Tibial artery (tissue), 4 donors: ENCODE results near the gene KMT2C.

Source experiments
- DNase-seq, 2 donors: peaks; one replicate each; pipeline ENCODE4 v3.0.0-alpha.2; 2019
- H3K27ac ChIP-seq, 2 donors: fragments of 200-600 bp; sonication (generic) in 1 of 2; 1 replicate in 1 of 2; 2 replicates in 1 of 2; pipeline ENCODE4 v1.5.1; 2018 to 2019; ENCODE audit warnings: mild to moderate bottlenecking in 1 of 2
- H3K27me3 ChIP-seq, 2 donors: fragments of 200-600 bp; sonication (generic) in 1 of 2; one replicate each; pipeline versions ENCODE4 v1.5.1 to v1.6.0; 2016 to 2019
- H3K36me3 ChIP-seq, 3 donors: fragments of 200-600 bp; sonication (generic) in 2 of 3; one replicate each; pipeline ENCODE4 v1.5.1; 2016 to 2019; ENCODE audit warnings: mild to moderate bottlenecking in 2 of 3
- H3K4me1 ChIP-seq, 4 donors: fragments of 200-600 bp; sonication (generic) in 2 of 4; 1 replicate in 3 of 4; 2 replicates in 1 of 4; pipeline ENCODE4 v1.5.1; 2016 to 2019
- H3K4me3 ChIP-seq, 2 donors: fragments of 200-600 bp; sonication (generic) in 1 of 2; 1 replicate in 1 of 2; 2 replicates in 1 of 2; pipeline ENCODE4 v1.5.1; 2018 to 2019; ENCODE audit warnings: mild to moderate bottlenecking in 2 of 2
- H3K9me3 ChIP-seq, 3 donors: fragments of 200-600 bp; sonication (generic) in 1 of 3; one replicate each; pipeline ENCODE4 v1.5.1; 2016 to 2019
- CTCF ChIP-seq, 2 experiments: fragments of 200-600 bp in 1 of 2; fragments of 450-650 bp in 1 of 2; IDR thresholded peaks; one replicate each; pipeline ENCODE4 v1.5.1; 2017 to 2019; ENCODE audit warnings: antibody characterized with exemption in 2 of 2, mild to moderate bottlenecking in 1 of 2, moderate library complexity in 1 of 2
- intact Hi-C: fragments of 100-400 bp; cut with DNase I; formaldehyde crosslinking; loops from one replicate; pipeline ENCODE4 v1.15.0; 2023; ENCODE audit warnings: low total_unique reads

KMT2C gene

GRCh38 chr7:152142976-152143595 is 292.7 kb downstream of the KMT2C start:
- TF ChIP-seq CTCF (IDR thresholded peaks at IDR 0.05) = no peak
- peaks cover 0 to 12% (median 6%) of the 10 kb centered on the region in 4 donors for H3K4me1 ChIP-seq
- no peak for DNase-seq
- peaks cover 41 to 97% (median 77%) of the 10 kb centered on the region in 3 donors for H3K36me3 ChIP-seq
- H3K4me3 ChIP-seq = no peak overlapping the region
- intact Hi-C loops = no loop called here
- no peaks in the 10 kb centered on the region for H3K9me3 ChIP-seq
- H3K27ac ChIP-seq = no peak overlapping the region
- no peaks in the 10 kb centered on the region for H3K27me3 ChIP-seq

GRCh38 chr7:152140560-152140959 is 295.2 kb downstream of the KMT2C start:
- Histone ChIP-seq H3K27ac (no peak overlapping the region), H3K4me1 (peaks cover 0 to 6% (median under 1%) of the 10 kb centered on the region in 4 donors), H3K27me3 (no peaks in the 10 kb centered on the region), H3K36me3 (peaks cover 36 to 88% (median 67%) of the 10 kb centered on the region in 3 donors), H3K4me3 (no peak overlapping the region), H3K9me3 (no peaks in the 10 kb centered on the region)
- TF ChIP-seq CTCF (IDR thresholded peaks at IDR 0.05) = no peak
- intact Hi-C loops = no loop called here
- no peak for DNase-seq

- no peak for DNase-seq
- no peak for TF ChIP-seq CTCF (IDR thresholded peaks at IDR 0.05)
- H3K4me1 ChIP-seq = peaks cover 0 to 6% (median 0%) of the 10 kb centered on the region in 4 donors
- H3K9me3 ChIP-seq = no peaks in the 10 kb centered on the region
- H3K4me3 ChIP-seq = no peak overlapping the region
- intact Hi-C loops = no loop called here
- H3K36me3 ChIP-seq = peaks cover 32 to 85% (median 64%) of the 10 kb centered on the region in 3 donors
- no peak overlapping the region for H3K27ac ChIP-seq
- no peaks in the 10 kb centered on the region for H3K27me3 ChIP-seq
These were observed 295.7 kb downstream of the KMT2C start for GRCh38 chr7:152140067-152140466.

- peaks cover 36 to 75% (median 52%) of the 10 kb centered on the region in 3 donors for H3K36me3 ChIP-seq
- no peak for DNase-seq
These were observed 298.3 kb downstream of the KMT2C start for GRCh38 chr7:152137476-152138025.

GRCh38 chr7:152136686-152137085 is 299.1 kb downstream of the KMT2C start:
- no peaks in the 10 kb centered on the region for H3K9me3 ChIP-seq
- DNase-seq = no peak
- H3K27ac ChIP-seq = no peak overlapping the region
- intact Hi-C loops = no loop called here
- no peaks in the 10 kb centered on the region for H3K27me3 ChIP-seq
- TF ChIP-seq CTCF (IDR thresholded peaks at IDR 0.05) = no peak
- no peak overlapping the region for H3K4me3 ChIP-seq
- H3K4me1 ChIP-seq = peaks cover 0 to 6% (median 0%) of the 10 kb centered on the region in 4 donors
- peaks cover 43 to 75% (median 56%) of the 10 kb centered on the region in 3 donors for H3K36me3 ChIP-seq

More at GRCh38 chr7:152137476-152138025, 298.3 kb downstream of the KMT2C start:
- H3K4me3 ChIP-seq = no peak overlapping the region
- intact Hi-C loops = no loop called here
- H3K4me1 ChIP-seq = peaks cover 0 to 6% (median 0%) of the 10 kb centered on the region in 4 donors
- no peak overlapping the region for H3K27ac ChIP-seq
- no peak for TF ChIP-seq CTCF (IDR thresholded peaks at IDR 0.05)
- no peaks in the 10 kb centered on the region for H3K9me3 ChIP-seq
- no peaks in the 10 kb centered on the region for H3K27me3 ChIP-seq
